Measurements from ENCODE around the gene SLC35E1.

- TF ChIP-seq EZH2 (IDR thresholded peaks at IDR 0.05; ENCODE audit: low read length, unreplicated experiment) (no peak), CTCF (conservative IDR thresholded peaks at IDR 0.05; ENCODE audit: low read depth, low read length) (no peak)
These were observed 55.1 kb downstream of the SLC35E1 start for GRCh38 chr19:16516923-16517610.

Data from PC-3 (cell line).